CD4-positive, alpha-beta memory T cell (primary cell): ENCODE measurements around the gene LCN15. TPM values are rescaled to one million over a fixed set of nuclear protein-coding genes. Genes with fewer than 3 reads are reported as not detected.

Experiments
- CTCF ChIA-PET: fragments of 350-600 bp; sonication (Branson Sonifier 250); formaldehyde crosslinking; loops from one replicate; lab custom pipeline; 2021; ENCODE audit warnings: inconsistent platforms; ENCODE audit not compliant: partially characterized antibody; lab: Charles Lee
- POLR2A ChIA-PET: fragments of 350-600 bp; sonication (Branson Sonifier 250); formaldehyde crosslinking; loops from one replicate; lab custom pipeline; 2021; ENCODE audit not compliant: partially characterized antibody; lab: Charles Lee
- DNase-seq, 5 donors: peaks; one replicate each; pipeline versions ENCODE4 v3.0.0 to v3.0.0-alpha.2; 2020 to 2022; ENCODE audit warnings: mixed read lengths in 1 of 5
- H3K27ac ChIP-seq: one replicate; pipeline ENCODE4 v1.7.0; 2013; ENCODE audit warnings: low read depth, low read length
- H3K27me3 ChIP-seq: 2 replicates; pipeline ENCODE4 v1.7.0; 2013; ENCODE audit warnings: mild to moderate bottlenecking, low read length, moderate library complexity; ENCODE audit not compliant: insufficient read depth
- H3K36me3 ChIP-seq: 2 replicates; pipeline ENCODE4 v1.7.0; 2013; ENCODE audit warnings: mild to moderate bottlenecking, low read length, moderate library complexity; ENCODE audit not compliant: insufficient read depth
- H3K4me1 ChIP-seq: 2 replicates; pipeline ENCODE4 v1.7.0; 2013; ENCODE audit warnings: mild to moderate bottlenecking, low read length, moderate library complexity; ENCODE audit not compliant: insufficient read depth
- H3K4me3 ChIP-seq, 2 donors: one replicate each; pipeline ENCODE4 v1.7.0; 2013; ENCODE audit warnings: low read length in 2 of 2, mild to moderate bottlenecking in 1 of 2
- H3K9me3 ChIP-seq, 2 donors: one replicate each; pipeline ENCODE4 v1.7.0; 2013; ENCODE audit warnings: low read length in 2 of 2, control low read depth in 1 of 2; ENCODE audit not compliant: control insufficient read depth in 1 of 2
- H3K27ac Mint-ChIP-seq, 7 donors: one replicate each; pipeline ENCODE4 v1.8.0; 2020 to 2021; ENCODE audit warnings: mixed read lengths in 7 of 7, mild to moderate bottlenecking in 6 of 7, inconsistent platforms in 3 of 7, moderate library complexity in 3 of 7
- H3K27me3 Mint-ChIP-seq, 2 donors: one replicate each; pipeline ENCODE4 v1.8.0; 2020 to 2021; ENCODE audit warnings: mixed read lengths in 2 of 2
- H3K36me3 Mint-ChIP-seq, 2 donors: one replicate each; pipeline ENCODE4 v1.8.0; 2020 to 2021; ENCODE audit warnings: mixed read lengths in 2 of 2, inconsistent platforms in 1 of 2, mild to moderate bottlenecking in 1 of 2
- H3K4me1 Mint-ChIP-seq, 4 donors: one replicate each; pipeline ENCODE4 v1.8.0; 2020 to 2021; ENCODE audit warnings: mixed read lengths in 4 of 4, mild to moderate bottlenecking in 1 of 4
- H3K4me3 Mint-ChIP-seq, 8 donors: one replicate each; pipeline ENCODE4 v1.8.0; 2020 to 2021; ENCODE audit warnings: mixed read lengths in 8 of 8, mild to moderate bottlenecking in 7 of 8, moderate library complexity in 6 of 8, inconsistent platforms in 3 of 8
- H3K9me3 Mint-ChIP-seq, 8 donors: one replicate each; pipeline ENCODE4 v1.8.0; 2020 to 2021; ENCODE audit warnings: mixed read lengths in 8 of 8, mild to moderate bottlenecking in 5 of 8, inconsistent platforms in 3 of 8, moderate library complexity in 1 of 8
- intact Hi-C: fragments of 100-400 bp; cut with micrococcal nuclease; formaldehyde crosslinking; loops from one replicate; pipeline ENCODE4 v1.15.1; 2023
- polyA plus RNA-seq, 2 donors: library from polyadenylated mRNA; unstranded; fragments of 300-500 nt; fragmentation: Illumina TruSeq; gene quantifications; one replicate each; pipeline ENCODE4 v1.2.3, GENCODE V29; 2021
- total RNA-seq, 2 experiments: library from RNA; stranded (reverse); gene quantifications; one replicate each; pipeline ENCODE4 v1.2.3, GENCODE V29; 2021

The LCN15 gene
- total and polyA plus RNA-seq, 4 experiments from 2014 or later, result not detected

DNA sequence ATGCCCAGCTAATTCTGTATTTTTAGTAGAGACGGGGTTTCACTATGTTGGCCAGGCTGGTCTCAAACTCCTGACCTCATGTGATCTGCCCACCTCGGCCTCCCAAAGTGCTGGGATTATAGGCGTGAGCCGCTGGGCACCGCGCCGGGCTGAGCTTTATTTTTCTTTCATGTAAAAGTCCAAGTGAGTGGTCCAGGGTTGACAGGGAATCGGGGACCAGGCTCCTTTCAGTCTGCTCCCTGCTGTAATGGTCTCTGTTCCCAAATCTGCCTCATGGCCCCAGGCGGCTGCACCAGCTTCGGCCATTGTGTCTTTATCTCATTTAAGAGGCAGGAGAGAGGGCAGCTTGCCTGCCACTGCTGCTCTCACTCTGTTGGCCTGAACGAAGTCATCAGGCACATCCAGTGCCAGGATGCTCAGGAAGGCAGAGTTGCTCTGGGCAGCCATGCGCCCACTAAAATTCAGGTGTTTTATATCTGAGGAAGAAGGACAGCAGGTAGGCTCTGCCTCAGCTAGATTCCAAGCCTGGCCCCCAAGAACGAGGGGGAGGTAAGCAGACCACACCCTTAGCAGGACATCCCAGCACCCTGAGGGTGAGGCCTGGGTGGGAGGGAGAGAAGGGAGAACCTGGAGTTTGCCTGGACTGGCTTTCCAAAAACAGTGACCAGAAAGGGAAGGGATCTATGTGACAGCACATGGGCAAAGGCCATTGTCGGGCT lies 30.1 kb upstream of the LCN15 start:
- Histone ChIP-seq H3K27me3 (no peaks in the 10 kb centered on the region), H3K36me3 (peaks cover 14% of the 10 kb centered on the region), H3K4me1 (peaks cover 33% of the 10 kb centered on the region), H3K9me3 (no peaks in the 10 kb centered on the region), H3K4me3 (no peak overlapping the region), H3K27ac (no peak overlapping the region)
- Mint-ChIP-seq H3K36me3 (peaks cover 0 to 4% of the 10 kb centered on the region in 2 donors), H3K27ac (peak overlapping the region in 2 of 7 donors; percentile 18 to 25), H3K4me1 (peaks cover 7 to 36% (median 21%) of the 10 kb centered on the region in 4 donors), H3K9me3 (no peaks in the 10 kb centered on the region), H3K4me3 (peak overlapping the region in 3 of 8 donors; percentile 6 to 23 (median 15)), H3K27me3 (peaks cover 0 to 1% of the 10 kb centered on the region in 2 donors)
- no peak for DNase-seq
- ChIA-PET POLR2A (interaction anchor here (0.8 to 4.4 kb wide), 5 partner anchors 12 to 301 kb away, joined by 3 to 38 read pairs (median 3); partner anchors contain the start of genes AJM1 and RABL6), CTCF (interaction anchor here (1.3 to 3.1 kb wide), 7 partner anchors 8 to 292 kb away, joined by 4 to 23 read pairs (median 8); partner anchors contain the start of genes MAN1B1 and NPDC1)
- intact Hi-C loops, result loop anchor here (5.0 kb wide), 1 partner anchor 93 kb away; the partner anchor contains the start of gene TRAF2

DNA sequence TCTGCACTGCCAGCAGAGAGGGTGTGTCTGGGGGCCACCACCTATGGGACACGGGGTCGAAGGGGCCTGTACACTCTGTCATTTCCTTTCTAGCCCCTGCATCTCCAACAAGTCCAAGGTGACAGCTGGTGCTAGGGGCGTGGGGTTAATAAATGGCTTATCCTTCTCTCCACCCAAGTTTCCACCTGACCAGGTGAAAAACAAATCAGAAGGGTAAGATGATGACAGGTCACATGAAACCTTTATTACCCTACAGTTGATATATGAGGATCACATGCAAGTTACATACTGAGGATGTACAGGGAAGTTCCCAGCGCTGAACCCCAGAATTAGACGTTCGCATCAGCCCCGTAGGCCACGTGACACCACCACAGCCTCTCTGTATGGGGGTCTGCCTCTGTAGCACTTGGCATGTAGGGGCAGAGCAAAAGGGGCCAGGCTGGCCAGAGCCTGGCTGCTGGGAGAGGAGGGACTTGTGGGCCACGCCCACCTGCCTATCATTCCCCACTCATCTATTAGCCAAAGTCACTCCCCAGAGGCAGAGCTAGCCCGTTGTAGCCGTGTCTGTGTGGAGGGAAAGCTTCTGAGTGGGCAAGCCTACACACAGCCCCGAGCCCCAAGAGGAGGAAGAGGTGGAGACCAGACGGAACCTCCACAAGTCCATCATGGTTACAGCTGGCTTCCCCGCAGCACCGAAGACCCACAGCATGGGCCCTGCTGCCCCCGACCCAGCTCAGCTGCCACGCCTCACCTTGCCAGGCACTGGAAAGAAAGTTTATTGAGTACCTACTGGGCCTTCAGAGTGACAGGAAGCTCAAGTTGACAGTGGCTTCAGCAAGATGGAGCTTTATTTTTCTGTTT lies 29.0 kb upstream of the LCN15 start:
- H3K4me3 ChIP-seq, result no peak overlapping the region
- intact Hi-C loops, result loop anchor here (5.0 kb wide), 1 partner anchor 94 kb away; the partner anchor contains the start of gene TRAF2

DNA sequence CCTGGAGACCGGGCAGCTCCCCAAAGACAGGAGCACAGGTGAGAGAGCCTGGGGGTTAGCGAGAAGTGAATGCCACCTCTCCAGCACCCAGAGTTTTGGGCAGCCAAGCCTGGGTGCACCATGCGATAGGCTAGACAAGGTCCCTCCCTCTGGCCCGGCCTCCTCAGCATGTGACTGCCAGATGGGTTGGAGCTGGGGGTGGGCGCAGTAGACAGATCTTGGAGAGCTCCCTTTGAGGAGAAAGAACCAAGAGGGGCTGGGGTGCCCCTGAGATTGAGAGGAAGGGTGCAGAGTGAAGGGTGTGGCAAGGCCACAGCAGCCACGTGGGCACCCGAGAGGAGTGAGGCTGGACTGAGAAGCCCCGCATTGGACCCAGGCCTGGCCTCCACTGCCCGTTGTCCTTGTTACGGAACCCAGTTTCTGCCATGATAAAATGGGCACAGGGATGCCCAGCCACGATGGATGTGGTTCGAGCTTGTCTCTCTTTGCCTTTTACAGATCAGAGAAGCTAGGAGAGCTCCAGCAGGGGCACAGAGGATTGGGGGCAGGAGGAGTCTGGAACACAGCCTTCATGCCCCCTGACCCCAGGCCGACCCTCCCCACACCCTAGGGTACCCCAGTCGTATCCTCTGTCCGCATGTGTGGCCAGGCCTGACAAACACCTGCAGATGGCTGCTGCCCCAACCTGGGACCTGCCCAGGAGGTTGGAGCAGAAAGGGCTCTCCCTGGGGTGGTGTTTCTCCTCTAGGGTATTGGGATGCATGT lies 28.2 kb upstream of the LCN15 start:
- Mint-ChIP-seq H3K4me1 (peaks cover 10 to 45% (median 29%) of the 10 kb centered on the region in 4 donors), H3K36me3 (peaks cover 0 to 4% of the 10 kb centered on the region in 2 donors), H3K27me3 (peaks cover 0 to 1% of the 10 kb centered on the region in 2 donors), H3K27ac (peak overlapping the region in 6 of 7 donors; percentile 42 to 98 (median 93)), H3K4me3 (peak overlapping the region in 7 of 8 donors; percentile 54 to 88 (median 85)), H3K9me3 (no peaks in the 10 kb centered on the region)
- DNase-seq, result no peak
- H3K27ac ChIP-seq, result peak overlapping the region; percentile 93
- no peaks in the 10 kb centered on the region for H3K9me3 ChIP-seq
- peak overlapping the region in 1 of 2 donors; percentile 86 for H3K4me3 ChIP-seq
- H3K27me3 ChIP-seq, result no peaks in the 10 kb centered on the region
- H3K4me1 ChIP-seq, result peaks cover 31% of the 10 kb centered on the region
- CTCF ChIA-PET, result interaction anchor here (0.8 to 3.1 kb wide), 14 partner anchors 8 to 275 kb away, joined by 3 to 23 read pairs (median 5); partner anchors contain the start of genes AJM1 and NPDC1
- peaks cover 14% of the 10 kb centered on the region for H3K36me3 ChIP-seq
- intact Hi-C loops, result loop anchor here (5.0 kb wide), 1 partner anchor 95 kb away; the partner anchor contains the start of gene TRAF2
- POLR2A ChIA-PET, result interaction anchor here (0.6 to 4.4 kb wide), 4 partner anchors 14 to 448 kb away, joined by 3 to 38 read pairs (median 4); partner anchors contain the start of genes RABL6 and TRAF2

More for the DNA sequence above, 29.0 kb upstream of the LCN15 start:
- H3K4me3 Mint-ChIP-seq, result peak overlapping the region in 2 of 8 donors; percentile 12 to 51
- H3K4me1 Mint-ChIP-seq, result peaks cover 7 to 37% (median 23%) of the 10 kb centered on the region in 4 donors
- H3K27ac Mint-ChIP-seq, result peak overlapping the region in 4 of 7 donors; percentile 35 to 52 (median 42)
- no peaks in the 10 kb centered on the region for H3K27me3 ChIP-seq
- POLR2A ChIA-PET, result interaction anchor here (0.7 to 4.4 kb wide), 5 partner anchors 9 to 302 kb away, joined by 3 to 38 read pairs (median 3); partner anchors contain the start of genes AJM1 and RABL6
- no peak for DNase-seq
- no peak overlapping the region for H3K27ac ChIP-seq
- H3K4me1 ChIP-seq, result peaks cover 26% of the 10 kb centered on the region
- H3K27me3 Mint-ChIP-seq, result peaks cover 0 to 1% of the 10 kb centered on the region in 2 donors
- H3K9me3 ChIP-seq, result no peaks in the 10 kb centered on the region
- CTCF ChIA-PET, result interaction anchor here (1.4 to 3.1 kb wide), 9 partner anchors 9 to 293 kb away, joined by 3 to 23 read pairs (median 8); partner anchors contain the start of genes AJM1, MAN1B1 and NPDC1
- H3K36me3 Mint-ChIP-seq, result peaks cover 0 to 4% of the 10 kb centered on the region in 2 donors
- H3K9me3 Mint-ChIP-seq, result no peaks in the 10 kb centered on the region
- peaks cover 14% of the 10 kb centered on the region for H3K36me3 ChIP-seq

- Histone ChIP-seq H3K4me3 (peak overlapping the region; percentile 61 to 86), H3K27ac (peak overlapping the region; percentile 93), H3K36me3 (peaks cover 14% of the 10 kb centered on the region), H3K27me3 (no peaks in the 10 kb centered on the region), H3K4me1 (peaks cover 31% of the 10 kb centered on the region), H3K9me3 (no peaks in the 10 kb centered on the region)
- peak overlapping the region; percentile 91 to 98 (median 95) for H3K27ac Mint-ChIP-seq
- no peaks in the 10 kb centered on the region for H3K9me3 Mint-ChIP-seq
- intact Hi-C loops, result loop anchor here (1.0 to 5.0 kb wide), 10 partner anchors 9 to 799 kb away; partner anchors contain the start of genes PAXX, PHPT1, RABL6 and SEC16A
- H3K27me3 Mint-ChIP-seq, result peaks cover 0 to 1% of the 10 kb centered on the region in 2 donors
- peak overlapping the region; percentile 81 to 88 (median 85) for H3K4me3 Mint-ChIP-seq
- peaks cover 0 to 4% of the 10 kb centered on the region in 2 donors for H3K36me3 Mint-ChIP-seq
- ChIA-PET POLR2A (interaction anchor here (0.6 to 4.4 kb wide), 9 partner anchors 11 to 449 kb away, joined by 3 to 38 read pairs (median 6); partner anchors contain the start of genes RABL6, RNF208, TRAF2 and TUBB4B), CTCF (interaction anchor here (0.8 to 3.1 kb wide), 12 partner anchors 9 to 276 kb away, joined by 3 to 23 read pairs (median 4); partner anchors contain the start of gene AJM1)
- DNase-seq, result peak; percentile 73 to 85 (median 76)
- H3K4me1 Mint-ChIP-seq, result peaks cover 11 to 48% (median 28%) of the 10 kb centered on the region in 4 donors
Measured at GRCh38 chr9:136791516-136792276, 27.4 kb upstream of the LCN15 start.

DNA sequence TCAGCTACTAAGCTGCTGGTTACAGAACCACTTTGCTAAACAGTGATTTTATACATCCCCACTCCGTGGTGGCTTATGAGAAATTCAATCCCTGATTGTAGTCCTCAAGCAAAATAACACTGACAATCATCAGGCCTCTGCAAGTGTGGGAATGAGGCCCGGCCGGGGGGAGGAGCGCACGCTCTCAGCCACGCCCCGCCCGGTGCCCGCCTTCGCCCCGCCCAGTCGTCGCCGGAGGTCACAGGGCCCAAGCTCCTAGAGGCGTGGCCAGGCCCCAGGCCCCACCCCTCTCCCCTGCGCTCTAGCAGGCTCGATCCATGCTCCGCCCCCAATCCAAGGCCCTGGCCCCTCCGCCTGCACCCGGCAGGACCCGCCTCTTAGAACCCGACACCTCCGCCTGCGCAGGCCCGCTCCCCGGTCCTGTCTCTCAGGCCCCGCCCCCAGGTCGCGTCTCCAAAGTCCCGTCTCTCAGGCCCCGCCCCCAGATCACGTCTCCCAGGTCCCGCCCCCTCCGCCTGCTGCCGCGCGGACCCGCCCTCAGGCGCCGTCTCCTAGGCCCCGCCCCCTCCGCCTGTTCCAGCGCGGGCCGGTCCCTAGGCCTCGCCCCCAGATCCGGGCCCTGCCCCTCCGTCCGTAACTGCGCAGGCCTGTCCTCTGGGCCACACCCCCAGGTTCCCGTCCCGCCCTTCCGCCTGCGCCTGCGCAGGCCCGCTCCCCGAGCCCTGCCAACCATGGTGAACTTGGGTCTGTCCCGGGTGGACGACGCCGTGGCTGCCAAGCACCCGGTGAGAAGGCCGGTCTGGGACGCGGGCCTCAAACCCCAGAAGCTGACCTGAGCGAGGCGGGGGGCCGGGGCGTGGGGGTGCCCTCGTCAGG lies 26.6 kb upstream of the LCN15 start, which contains the start of gene TMEM141:
Gene TMEM141, plus strand, starts transcription at position 705 of the 876 bp plus-strand sequence. Its CDS starts 27 bp downstream, at position 732.
- Mint-ChIP-seq H3K4me3 (peak within 1 kb of the TSS; percentile 81 to 88 (median 85)), H3K4me1 (peaks cover 8 to 42% (median 24%) of the 10 kb centered on the region in 4 donors), H3K27me3 (no peaks in the 10 kb centered on the region), H3K27ac (peak within 1 kb of the TSS; percentile 91 to 98 (median 95)), H3K36me3 (peaks cover 0 to 4% of the 10 kb centered on the region in 2 donors), H3K9me3 (no peaks in the 10 kb centered on the region)
- H3K4me3 ChIP-seq, result peak within 1 kb of the TSS; percentile 61 to 86
- intact Hi-C loops, result loop anchor here (1.0 to 5.0 kb wide), 11 partner anchors 9 to 800 kb away; partner anchors contain the start of genes FBXW5, PAXX, PHPT1 and RABL6
- peaks cover 28% of the 10 kb centered on the region for H3K4me1 ChIP-seq
- no peaks in the 10 kb centered on the region for H3K9me3 ChIP-seq
- ChIA-PET POLR2A (interaction anchor here (0.6 to 4.4 kb wide), 19 partner anchors 9 to 450 kb away, joined by 3 to 38 read pairs (median 4); partner anchors contain the start of genes FBXW5, RABL6, RNF208 and TUBB4B), CTCF (interaction anchor here (1.0 to 6.8 kb wide), 3 partner anchors 239 to 244 kb away, joined by 3 to 64 read pairs (median 3); no protein-coding TSS in a partner anchor)
- peaks cover 14% of the 10 kb centered on the region for H3K36me3 ChIP-seq
- H3K27ac ChIP-seq, result peak within 1 kb of the TSS; percentile 93
- no peaks in the 10 kb centered on the region for H3K27me3 ChIP-seq
- DNase-seq, result peak; percentile 99 to 100 (median 99)
